Activated CD8-positive, alpha-beta memory T cell treated with anti-CD3 and anti-CD28 coated beads for 24 hours (primary cell): Measurements from ENCODE around the gene RHEBL1.
A peak's percentile ranks its signal among the peaks of the same experiment; 100 is the strongest.

ENCODE experiments used
- DNase-seq: peaks from one replicate; pipeline ENCODE4 v3.0.0-alpha.2; 2020

RHEBL1 gene

GRCh38 chr12:49036029-49036428 is 33.8 kb downstream of the RHEBL1 start:
- DNase-seq: no peak

- DNase-seq: no peak
Measured at GRCh38 chr12:49034286-49034622, 35.5 kb downstream of the RHEBL1 start.

- DNase-seq: no peak
Measured at GRCh38 chr12:49033611-49034285, 36.0 kb downstream of the RHEBL1 start.

- no peak for DNase-seq
Measured at GRCh38 chr12:49032679-49033447, 36.9 kb downstream of the RHEBL1 start.

- DNase-seq: no peak
Measured at GRCh38 chr12:49032276-49032675, 37.5 kb downstream of the RHEBL1 start.

GRCh38 chr12:49031573-49032161 is 38.1 kb downstream of the RHEBL1 start:
- DNase-seq: no peak

GRCh38 chr12:49030714-49031572 is 38.8 kb downstream of the RHEBL1 start:
- DNase-seq: no peak

GRCh38 chr12:49030119-49030518 is 39.7 kb downstream of the RHEBL1 start:
- peak; percentile 54 for DNase-seq

- DNase-seq: no peak
Measured at GRCh38 chr12:49028666-49029275, 41.0 kb downstream of the RHEBL1 start.

GRCh38 chr12:49027846-49028555 is 41.8 kb downstream of the RHEBL1 start:
- no peak for DNase-seq

GRCh38 chr12:49026678-49027480 is 42.9 kb downstream of the RHEBL1 start:
- DNase-seq: no peak

- DNase-seq: no peak
Measured at GRCh38 chr12:49026101-49026500, 43.7 kb downstream of the RHEBL1 start.

GRCh38 chr12:49025463-49025862 is 44.3 kb downstream of the RHEBL1 start:
- no peak for DNase-seq

GRCh38 chr12:49024543-49024942 is 45.2 kb downstream of the RHEBL1 start:
- DNase-seq: no peak

- DNase-seq: no peak
Measured at GRCh38 chr12:49023812-49024211, 46.0 kb downstream of the RHEBL1 start.

GRCh38 chr12:49022558-49023178 is 47.1 kb downstream of the RHEBL1 start:
- no peak for DNase-seq

- no peak for DNase-seq
Measured at GRCh38 chr12:49021292-49021915, 48.4 kb downstream of the RHEBL1 start.

GRCh38 chr12:49020441-49020840 is 49.3 kb downstream of the RHEBL1 start:
- peak; percentile 56 for DNase-seq

- peak; percentile 67 for DNase-seq
Measured at GRCh38 chr12:49019443-49020324, 50.1 kb downstream of the RHEBL1 start.
